Ovary (tissue), 3 donors: ENCODE results near the gene EIF3F.

Experiments used
- CTCF ChIP-seq, 3 donors: fragments of 450-650 bp in 2 of 3; fragments of 200-600 bp in 1 of 3; IDR thresholded peaks; one replicate each; pipeline versions ENCODE4 v1.5.1 to v1.8.0; 2016 to 2022; ENCODE audit warnings: antibody characterized with exemption in 3 of 3, mild to moderate bottlenecking in 1 of 3
- EP300 ChIP-seq: sonication (generic); formaldehyde crosslinking; IDR thresholded peaks from one replicate; pipeline ENCODE4 v1.6.1; 2017; ENCODE audit warnings: antibody characterized with exemption
- donor health status: DM: no; HTN: no; CAD: no.

- TF ChIP-seq EP300 (no peak), CTCF (IDR thresholded peaks at IDR 0.05) (no peak)
Observed at GRCh38 chr11:8041576-8041975, 54.4 kb downstream of the EIF3F start.
